Activated CD8-positive, alpha-beta T cell treated with anti-CD3 and anti-CD28 coated beads for 36 hours (primary cell): ENCODE data around the gene RBM15B. TPM values are rescaled to one million over a fixed set of nuclear protein-coding genes. Genes with fewer than 3 reads are reported as not detected.

Experiments
- ATAC-seq: fragments of 200-7000 bp; cut with Tn5 transposase; one replicate; pipeline ENCODE4 v1.10.0; 2021; ENCODE audit warnings: mild to moderate bottlenecking, moderate library complexity
- CTCF ChIA-PET: fragments of 350-600 bp; sonication (Branson Sonifier 250); formaldehyde crosslinking; loops from one replicate; lab custom pipeline; 2021; ENCODE audit warnings: antibody characterized with exemption; lab: Charles Lee
- POLR2A ChIA-PET: fragments of 350-600 bp; sonication (Branson Sonifier 250); formaldehyde crosslinking; loops from one replicate; lab custom pipeline; 2021; ENCODE audit warnings: antibody characterized with exemption; lab: Charles Lee
- DNase-seq: peaks from one replicate; pipeline ENCODE4 v3.0.0-alpha.2; 2020
- H3K27ac Mint-ChIP-seq: one replicate; pipeline ENCODE4 v1.8.0; 2021; ENCODE audit warnings: mild to moderate bottlenecking, mixed read lengths
- H3K27me3 Mint-ChIP-seq: one replicate; pipeline ENCODE4 v1.8.0; 2021; ENCODE audit warnings: mixed read lengths
- H3K36me3 Mint-ChIP-seq: one replicate; pipeline ENCODE4 v1.8.0; 2021; ENCODE audit warnings: low read depth, mixed read lengths
- H3K4me1 Mint-ChIP-seq: one replicate; pipeline ENCODE4 v1.8.0; 2021; ENCODE audit warnings: low read depth, mixed read lengths
- H3K4me3 Mint-ChIP-seq: one replicate; pipeline ENCODE4 v1.8.0; 2021; ENCODE audit warnings: mild to moderate bottlenecking, moderate library complexity, mixed read lengths
- H3K9me3 Mint-ChIP-seq: one replicate; pipeline ENCODE4 v1.8.0; 2021; ENCODE audit warnings: mixed read lengths
- intact Hi-C: fragments of 100-400 bp; cut with micrococcal nuclease; formaldehyde crosslinking; loops from one replicate; pipeline ENCODE4 v1.10.0; 2022
- total RNA-seq, 2 experiments: library from RNA; stranded (reverse); gene quantifications; one replicate each; pipeline ENCODE4 v1.2.3, GENCODE V29; 2021
- TF ChIP-seq, protein P1 (sequence below): fragments of 200-600 bp; IDR thresholded peaks from one replicate; pipeline ENCODE4 v1.8.0; 2022; ENCODE audit warnings: antibody characterized with exemption, mild to moderate bottlenecking

The RBM15B gene
- total RNA-seq, 2 experiments from 2014 or later: 20.8 to 20.9 TPM

DNA sequence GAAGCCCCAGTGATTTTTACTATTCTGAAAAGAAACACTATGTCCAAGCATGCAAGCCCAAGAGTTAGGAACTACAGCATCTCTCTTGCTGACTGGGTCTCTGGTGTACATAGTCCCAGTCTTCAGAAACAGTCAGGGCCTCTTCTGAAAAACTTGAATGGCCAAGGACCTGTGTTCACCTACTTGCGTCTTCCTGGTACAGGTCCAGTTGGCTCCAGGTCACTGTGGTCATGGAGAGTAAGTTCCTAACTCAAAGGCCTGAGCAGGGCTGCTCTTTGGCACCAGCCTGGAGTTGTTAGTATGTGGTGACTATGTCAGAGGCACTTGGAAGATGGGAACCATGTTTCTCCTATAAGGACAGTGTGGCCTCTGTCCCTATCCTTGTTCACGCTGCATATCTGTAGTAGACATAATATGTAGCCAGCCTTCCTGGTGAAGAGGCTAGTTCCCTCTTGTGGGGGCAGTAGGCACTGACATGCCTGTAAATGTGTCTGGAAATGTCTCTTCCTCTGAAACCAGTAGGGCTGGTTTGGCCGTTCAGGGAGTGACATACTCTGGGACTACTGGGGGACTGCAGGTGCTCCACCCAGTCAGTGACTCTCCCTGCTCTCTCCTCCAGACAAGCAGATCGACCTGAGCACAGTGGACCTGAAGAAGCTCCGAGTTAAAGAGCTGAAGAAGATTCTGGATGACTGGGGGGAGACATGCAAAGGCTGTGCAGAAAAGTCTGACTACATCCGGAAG lies 2.6 kb upstream of the RBM15B start:
- Mint-ChIP-seq H3K27me3 (no peaks in the 10 kb centered on the region), H3K27ac (peak overlapping the region; percentile 49), H3K9me3 (no peaks in the 10 kb centered on the region), H3K4me1 (peaks cover 55% of the 10 kb centered on the region), H3K4me3 (peak overlapping the region; percentile 88), H3K36me3 (peaks cover 60% of the 10 kb centered on the region)
- intact Hi-C loops: loop anchor here (5.0 to 10.0 kb wide), 2 partner anchors 296 to 771 kb away; partner anchors contain the start of gene MAPKAPK3
- ChIA-PET CTCF (interaction anchor here (0.5 to 4.1 kb wide), 10 partner anchors 10 to 772 kb away, joined by 3 to 23 read pairs (median 4); partner anchors contain the start of gene MAPKAPK3), POLR2A (interaction anchor here (0.6 to 1.6 kb wide), 6 partner anchors 13 to 814 kb away, joined by 3 to 6 read pairs (median 3); no protein-coding TSS in a partner anchor)
- DNase-seq (no peak), ATAC-seq (no peak)
- TF ChIP-seq, protein P1, sequence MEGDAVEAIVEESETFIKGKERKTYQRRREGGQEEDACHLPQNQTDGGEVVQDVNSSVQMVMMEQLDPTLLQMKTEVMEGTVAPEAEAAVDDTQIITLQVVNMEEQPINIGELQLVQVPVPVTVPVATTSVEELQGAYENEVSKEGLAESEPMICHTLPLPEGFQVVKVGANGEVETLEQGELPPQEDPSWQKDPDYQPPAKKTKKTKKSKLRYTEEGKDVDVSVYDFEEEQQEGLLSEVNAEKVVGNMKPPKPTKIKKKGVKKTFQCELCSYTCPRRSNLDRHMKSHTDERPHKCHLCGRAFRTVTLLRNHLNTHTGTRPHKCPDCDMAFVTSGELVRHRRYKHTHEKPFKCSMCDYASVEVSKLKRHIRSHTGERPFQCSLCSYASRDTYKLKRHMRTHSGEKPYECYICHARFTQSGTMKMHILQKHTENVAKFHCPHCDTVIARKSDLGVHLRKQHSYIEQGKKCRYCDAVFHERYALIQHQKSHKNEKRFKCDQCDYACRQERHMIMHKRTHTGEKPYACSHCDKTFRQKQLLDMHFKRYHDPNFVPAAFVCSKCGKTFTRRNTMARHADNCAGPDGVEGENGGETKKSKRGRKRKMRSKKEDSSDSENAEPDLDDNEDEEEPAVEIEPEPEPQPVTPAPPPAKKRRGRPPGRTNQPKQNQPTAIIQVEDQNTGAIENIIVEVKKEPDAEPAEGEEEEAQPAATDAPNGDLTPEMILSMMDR: no peak

DNA sequence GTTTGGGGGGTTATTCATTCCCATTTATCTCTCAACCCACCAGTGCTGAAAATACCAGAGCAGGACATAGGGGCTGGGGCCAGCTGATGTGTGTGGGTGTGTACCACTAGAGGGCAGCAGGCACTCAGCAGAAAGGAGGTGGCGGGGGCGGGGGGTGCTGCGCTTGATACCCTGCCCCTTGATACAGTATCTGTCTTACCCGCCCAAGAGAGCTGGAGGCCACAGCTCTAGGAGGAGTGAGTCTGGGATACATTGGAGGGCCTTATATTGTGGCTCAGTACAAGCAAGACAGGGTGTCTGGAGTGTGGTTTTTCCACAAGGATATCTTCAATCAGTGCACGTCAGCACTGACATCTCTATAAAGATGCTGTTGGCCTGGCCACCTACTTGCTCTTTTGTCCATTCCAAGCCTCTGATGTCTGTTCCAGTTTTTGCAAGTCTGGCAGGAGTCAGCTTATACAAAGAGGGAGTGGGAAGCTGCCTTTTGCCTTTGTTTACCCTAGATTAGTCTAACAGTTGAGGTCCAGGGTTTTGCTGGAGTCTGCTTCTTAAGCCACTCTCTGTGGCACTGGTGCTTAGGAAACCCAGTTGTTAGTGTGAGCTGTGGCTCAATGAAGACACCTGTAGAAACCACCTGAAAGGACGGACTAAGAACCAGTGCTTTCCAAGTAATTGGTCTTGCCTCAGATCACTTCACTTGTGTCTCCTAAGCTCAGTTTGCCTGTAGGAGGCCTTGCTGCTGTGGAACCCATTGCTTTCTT lies 1.5 kb upstream of the RBM15B start:
- intact Hi-C loops: loop anchor here (5.0 to 10.0 kb wide), 2 partner anchors 295 to 772 kb away; partner anchors contain the start of gene MAPKAPK3
- POLR2A ChIA-PET: interaction anchor here (0.6 to 1.6 kb wide), 10 partner anchors 12 to 1045 kb away, joined by 3 to 4 read pairs (median 3); partner anchors contain the start of gene HEMK1
- Mint-ChIP-seq H3K27ac (peak overlapping the region; percentile 62), H3K36me3 (peaks cover 63% of the 10 kb centered on the region), H3K4me3 (no peak overlapping the region), H3K27me3 (no peaks in the 10 kb centered on the region), H3K4me1 (peaks cover 62% of the 10 kb centered on the region), H3K9me3 (no peaks in the 10 kb centered on the region)
- TF ChIP-seq, protein P1: peak; percentile 66
- DNase-seq: peak; percentile 77
- CTCF ChIA-PET: interaction anchor here (0.5 to 4.1 kb wide), 20 partner anchors 12 to 922 kb away, joined by 3 to 23 read pairs (median 4); partner anchors contain the start of genes HEMK1 and MAPKAPK3
- no peak for ATAC-seq

DNA sequence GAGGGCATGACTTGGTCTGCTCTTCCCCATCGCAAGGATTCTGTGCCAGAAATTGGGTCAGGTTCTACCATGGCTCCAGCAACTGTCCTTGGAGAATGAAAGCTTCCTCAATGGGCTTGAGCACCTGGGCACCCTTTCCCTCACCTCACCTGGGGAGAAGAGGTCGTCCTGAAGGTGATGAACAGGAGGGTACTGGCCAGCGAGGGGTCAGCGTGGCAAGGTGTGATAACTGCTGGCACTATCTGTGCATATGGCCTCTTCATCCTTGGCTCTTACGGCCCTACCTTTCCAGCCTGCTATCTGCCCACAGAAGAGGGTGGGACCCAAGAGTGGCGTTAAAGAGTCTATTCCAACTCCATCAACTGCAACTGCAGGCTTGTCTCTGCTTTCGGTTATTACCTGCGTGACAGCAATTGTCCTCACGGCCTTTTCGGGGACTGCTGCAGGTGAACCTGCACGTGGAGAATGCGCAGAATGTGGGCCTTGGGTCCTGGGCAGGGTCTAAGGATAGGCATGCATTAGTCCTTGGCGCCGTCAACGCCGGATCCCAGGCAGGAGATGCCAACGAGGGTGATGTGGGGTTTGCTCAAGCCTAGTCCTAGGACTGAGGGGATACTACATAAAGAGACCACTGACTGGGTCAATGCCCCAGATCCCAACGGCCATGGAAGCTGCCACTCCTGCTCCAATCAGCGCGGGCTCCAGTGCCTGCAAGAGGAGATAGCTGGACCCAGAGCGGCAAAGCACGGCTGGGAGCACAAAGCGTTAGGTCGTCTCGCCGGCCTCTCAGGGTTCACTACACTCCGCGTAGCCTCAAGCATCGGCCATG lies 625 bp upstream of the RBM15B start:
- H3K9me3 Mint-ChIP-seq: no peaks in the 10 kb centered on the region
- H3K27me3 Mint-ChIP-seq: no peaks in the 10 kb centered on the region
- ChIA-PET POLR2A (interaction anchor here (0.6 to 1.6 kb wide), 7 partner anchors 130 to 1054 kb away, joined by 3 to 4 read pairs (median 3); partner anchors contain the start of gene HEMK1), CTCF (interaction anchor here (0.7 to 4.1 kb wide), 16 partner anchors 12 to 923 kb away, joined by 3 to 23 read pairs (median 6); partner anchors contain the start of genes HEMK1 and MAPKAPK3)
- intact Hi-C loops: no loop called here
- peak overlapping the region; percentile 68 for H3K4me3 Mint-ChIP-seq
- H3K27ac Mint-ChIP-seq: peak overlapping the region; percentile 72
- H3K4me1 Mint-ChIP-seq: peaks cover 68% of the 10 kb centered on the region
- ATAC-seq (peak; percentile 5), DNase-seq (no peak)
- H3K36me3 Mint-ChIP-seq: peaks cover 67% of the 10 kb centered on the region
- TF ChIP-seq, protein P1: no peak

DNA sequence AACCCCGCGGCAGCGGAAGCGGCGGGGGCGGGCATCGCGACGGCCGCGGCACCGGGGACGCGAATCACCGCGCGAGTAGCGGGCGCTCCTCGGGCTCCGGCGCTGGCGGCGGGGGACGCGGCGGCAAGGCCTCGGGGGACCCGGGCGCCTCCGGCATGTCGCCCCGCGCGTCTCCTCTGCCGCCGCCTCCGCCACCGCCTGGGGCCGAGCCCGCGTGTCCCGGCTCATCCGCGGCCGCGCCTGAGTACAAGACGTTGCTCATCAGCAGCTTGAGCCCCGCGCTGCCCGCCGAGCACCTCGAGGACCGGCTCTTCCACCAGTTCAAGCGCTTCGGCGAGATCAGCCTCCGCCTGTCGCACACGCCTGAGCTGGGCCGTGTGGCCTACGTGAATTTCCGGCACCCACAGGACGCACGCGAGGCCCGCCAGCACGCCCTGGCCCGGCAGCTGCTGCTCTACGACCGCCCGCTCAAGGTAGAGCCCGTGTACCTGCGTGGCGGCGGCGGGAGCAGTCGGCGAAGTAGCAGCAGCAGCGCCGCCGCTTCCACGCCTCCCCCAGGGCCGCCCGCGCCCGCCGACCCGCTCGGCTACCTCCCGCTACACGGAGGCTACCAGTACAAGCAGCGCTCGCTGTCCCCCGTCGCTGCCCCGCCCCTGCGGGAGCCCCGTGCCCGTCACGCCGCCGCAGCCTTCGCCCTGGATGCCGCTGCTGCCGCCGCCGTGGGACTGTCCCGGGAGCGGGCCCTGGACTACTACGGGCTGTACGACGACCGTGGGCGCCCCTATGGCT lies 675 bp downstream of the RBM15B start:
- ChIA-PET POLR2A (interaction anchor here (0.7 to 3.4 kb wide), 8 partner anchors 19 to 1055 kb away, joined by 3 to 13 read pairs (median 3); partner anchors contain the start of gene HEMK1), CTCF (interaction anchor here (4.1 kb wide), 1 partner anchor 43 kb away, joined by 23 read pairs; no protein-coding TSS in a partner anchor)
- H3K36me3 Mint-ChIP-seq: peaks cover 63% of the 10 kb centered on the region
- peak overlapping the region; percentile 83 for H3K4me3 Mint-ChIP-seq
- ATAC-seq (peak; percentile 10), DNase-seq (peak; percentile 52)
- H3K4me1 Mint-ChIP-seq: peaks cover 68% of the 10 kb centered on the region
- intact Hi-C loops: no loop called here
- TF ChIP-seq, protein P1: no peak
- peak overlapping the region; percentile 91 for H3K27ac Mint-ChIP-seq
- H3K9me3 Mint-ChIP-seq: no peaks in the 10 kb centered on the region
- H3K27me3 Mint-ChIP-seq: no peaks in the 10 kb centered on the region
